Fibroblast of lung (primary cell): ENCODE measurements around the gene CLCN4. TPM values are rescaled to one million over a fixed set of nuclear protein-coding genes. Genes with fewer than 3 reads are reported as not detected.

Source experiments
- DNase-seq, 2 donors: peaks; one replicate each; pipeline versions ENCODE4 v3.0.0 to v3.0.0-alpha.2; 2010; ENCODE audit warnings: low read depth in 2 of 2
- H2AFZ ChIP-seq: 2 replicates; pipeline ENCODE4 v1.5.1; 2012; ENCODE audit warnings: low read length, control low read depth, inconsistent platforms
- H3K27ac ChIP-seq: 2 replicates; pipeline ENCODE4 v1.5.1; 2011; ENCODE audit warnings: low read length, control low read depth; ENCODE audit not compliant: insufficient read depth
- H3K27me3 ChIP-seq: 2 replicates; pipeline ENCODE4 v1.5.1; 2011; ENCODE audit warnings: mild to moderate bottlenecking, low read length; ENCODE audit not compliant: control insufficient read depth, insufficient read depth
- H3K36me3 ChIP-seq: 2 replicates; pipeline ENCODE4 v1.5.1; 2011; ENCODE audit warnings: low read length; ENCODE audit not compliant: control insufficient read depth, insufficient read depth
- H3K4me1 ChIP-seq: 2 replicates; pipeline ENCODE4 v1.5.1; 2011; ENCODE audit warnings: low read length; ENCODE audit not compliant: control insufficient read depth, insufficient read depth; ENCODE audit errors: extremely low read depth
- H3K4me2 ChIP-seq: 2 replicates; pipeline ENCODE4 v1.5.1; 2011; ENCODE audit warnings: low read length, control low read depth; ENCODE audit not compliant: insufficient read depth; ENCODE audit errors: extremely low read depth
- H3K4me3 ChIP-seq, 4 experiments: fragments of 200-600 bp in 1 of 4; sonication (generic) in 1 of 4; replicated peaks in 1 of 4; 2 replicates each; pipeline ENCODE4 v1.5.1; 2011 to 2016; ENCODE audit warnings: low read length in 4 of 4, low read depth in 3 of 4, mild to moderate bottlenecking in 3 of 4, control low read depth in 2 of 4, inconsistent platforms in 1 of 4, mixed read lengths in 1 of 4; ENCODE audit not compliant: insufficient read depth in 1 of 4; ENCODE audit errors: control extremely low read depth in 1 of 4
- H3K79me2 ChIP-seq: 2 replicates; pipeline ENCODE4 v1.5.1; 2012; ENCODE audit warnings: mild to moderate bottlenecking, low read length, inconsistent platforms; ENCODE audit not compliant: control insufficient read depth, insufficient read depth
- H3K9ac ChIP-seq: 2 replicates; pipeline ENCODE4 v1.5.1; 2011; ENCODE audit warnings: mild to moderate bottlenecking, low read length, control low read depth; ENCODE audit not compliant: insufficient read depth
- H3K9me3 ChIP-seq: 2 replicates; pipeline ENCODE4 v1.5.1; 2012; ENCODE audit warnings: low read depth, low read length; ENCODE audit not compliant: control insufficient read depth, insufficient read depth
- H4K20me1 ChIP-seq: 2 replicates; pipeline ENCODE4 v1.5.1; 2011; ENCODE audit warnings: low read length; ENCODE audit not compliant: control insufficient read depth, insufficient read depth; ENCODE audit errors: extremely low read depth
- CTCF ChIP-seq, 2 donors: IDR thresholded peaks in 1 of 2; conservative IDR thresholded peaks in 1 of 2; 1 replicate in 1 of 2; 2 replicates in 1 of 2; pipeline ENCODE4 v1.5.1; 2011 to 2012; ENCODE audit warnings: low read length in 2 of 2, control low read depth in 1 of 2, inconsistent platforms in 1 of 2, low read depth in 1 of 2, mild to moderate bottlenecking in 1 of 2
- EZH2 ChIP-seq: IDR thresholded peaks from 2 replicates; pipeline ENCODE4 v1.5.1; 2012; ENCODE audit warnings: low read length, control low read depth, mild to moderate bottlenecking; ENCODE audit errors: missing control alignments
- polyA plus RNA-seq, 2 donors: library from polyadenylated mRNA; depleted of rRNA in 1 of 2; stranded (reverse) in 1 of 2; unstranded in 1 of 2; fragments of >200 nt; gene quantifications; 2 replicates each; pipeline ENCODE4 v1.2.1, GENCODE V29; 2011 to 2012; ENCODE audit warnings: missing spikeins in 1 of 2
- total RNA-seq: library from RNA; depleted of rRNA; stranded (reverse); fragments of >200 nt; gene quantifications from 2 replicates; pipeline ENCODE4 v1.2.1, GENCODE V29; 2014

The CLCN4 gene
- total and polyA plus RNA-seq, 2 donors (not counting 1 experiment from before 2014, with no cell fraction given) = 0.70 to 4.0 TPM

- Histone ChIP-seq H3K79me2 (no peaks in the 10 kb centered on the region), H3K9ac (no peak overlapping the region), H3K27me3 (no peaks in the 10 kb centered on the region), H4K20me1 (no peaks in the 10 kb centered on the region), H3K36me3 (no peaks in the 10 kb centered on the region), H3K4me1 (no peaks in the 10 kb centered on the region), H2AFZ (no peak overlapping the region), H3K27ac (no peak overlapping the region), H3K9me3 (no peaks in the 10 kb centered on the region), H3K4me2 (no peak overlapping the region), H3K4me3 (no peak overlapping the region)
- DNase-seq = no peak
- TF ChIP-seq EZH2 (no peak), CTCF (conservative IDR thresholded peaks at IDR 0.05 in 1 of 2, IDR thresholded peaks at IDR 0.05 in 1 of 2; ENCODE audit: low read depth in 1 of 2, low read length in 2 of 2) (no peak)
Measured at GRCh38 chrX:10206317-10206716, 49.5 kb downstream of the CLCN4 start.

GRCh38 chrX:10208281-10208856 is 51.6 kb downstream of the CLCN4 start:
- TF ChIP-seq CTCF (conservative IDR thresholded peaks at IDR 0.05 in 1 of 2, IDR thresholded peaks at IDR 0.05 in 1 of 2; ENCODE audit: low read depth in 1 of 2, low read length in 2 of 2) (no peak), EZH2 (no peak)
- H3K4me3 ChIP-seq = no peak overlapping the region
- H3K4me2 ChIP-seq = no peak overlapping the region
- H3K79me2 ChIP-seq = no peaks in the 10 kb centered on the region
- no peak overlapping the region for H3K27ac ChIP-seq
- H3K27me3 ChIP-seq = no peaks in the 10 kb centered on the region
- no peak for DNase-seq
- H3K9ac ChIP-seq = no peak overlapping the region
- H3K36me3 ChIP-seq = no peaks in the 10 kb centered on the region
- no peaks in the 10 kb centered on the region for H3K4me1 ChIP-seq
- H4K20me1 ChIP-seq = no peaks in the 10 kb centered on the region
- no peak overlapping the region for H2AFZ ChIP-seq
- H3K9me3 ChIP-seq = no peaks in the 10 kb centered on the region

GRCh38 chrX:10208953-10209352 is 52.2 kb downstream of the CLCN4 start:
- no peaks in the 10 kb centered on the region for H3K79me2 ChIP-seq
- H2AFZ ChIP-seq = no peak overlapping the region
- H4K20me1 ChIP-seq = no peaks in the 10 kb centered on the region
- H3K4me2 ChIP-seq = no peak overlapping the region
- no peaks in the 10 kb centered on the region for H3K36me3 ChIP-seq
- H3K27ac ChIP-seq = no peak overlapping the region
- no peak overlapping the region for H3K4me3 ChIP-seq
- DNase-seq = no peak
- H3K27me3 ChIP-seq = no peaks in the 10 kb centered on the region
- H3K9ac ChIP-seq = no peak overlapping the region
- no peaks in the 10 kb centered on the region for H3K9me3 ChIP-seq
- TF ChIP-seq CTCF (conservative IDR thresholded peaks at IDR 0.05 in 1 of 2, IDR thresholded peaks at IDR 0.05 in 1 of 2; ENCODE audit: low read depth in 1 of 2, low read length in 2 of 2) (no peak), EZH2 (no peak)
- no peaks in the 10 kb centered on the region for H3K4me1 ChIP-seq
